ENCODE results near the gene CLCN6.

DNA sequence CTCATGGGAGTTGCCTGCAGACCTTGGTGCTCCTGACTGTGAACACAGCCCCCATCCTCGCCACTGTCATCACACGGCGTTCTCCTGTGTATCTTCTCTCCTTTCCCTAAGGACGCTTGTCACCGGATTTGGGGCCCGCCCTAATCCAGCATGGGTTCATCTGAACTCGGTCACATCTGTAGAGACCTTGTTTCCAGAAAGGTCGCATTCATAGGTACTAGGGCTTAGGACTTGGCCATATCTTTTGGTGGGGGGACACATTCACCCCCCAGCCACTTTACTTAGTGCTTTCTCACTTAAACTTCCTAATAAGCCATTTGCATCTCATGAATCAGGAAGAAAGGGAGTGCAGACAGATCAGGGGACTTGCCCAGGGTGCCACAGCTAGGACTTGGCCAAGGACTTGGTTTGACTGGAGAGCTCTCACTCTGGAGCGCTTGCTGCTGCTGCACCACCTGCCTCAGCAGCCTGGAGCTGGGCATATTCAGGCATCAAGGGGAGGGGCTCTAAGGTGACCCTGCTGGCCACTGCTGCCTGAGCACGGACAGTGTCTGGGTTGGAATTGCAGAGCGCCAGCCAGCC lies 31.9 kb downstream of the CLCN6 start:
- no peak for TF ChIP-seq POLR2AphosphoS5 (IDR thresholded peaks at IDR 0.05)
- TF ChIP-seq, protein P1, sequence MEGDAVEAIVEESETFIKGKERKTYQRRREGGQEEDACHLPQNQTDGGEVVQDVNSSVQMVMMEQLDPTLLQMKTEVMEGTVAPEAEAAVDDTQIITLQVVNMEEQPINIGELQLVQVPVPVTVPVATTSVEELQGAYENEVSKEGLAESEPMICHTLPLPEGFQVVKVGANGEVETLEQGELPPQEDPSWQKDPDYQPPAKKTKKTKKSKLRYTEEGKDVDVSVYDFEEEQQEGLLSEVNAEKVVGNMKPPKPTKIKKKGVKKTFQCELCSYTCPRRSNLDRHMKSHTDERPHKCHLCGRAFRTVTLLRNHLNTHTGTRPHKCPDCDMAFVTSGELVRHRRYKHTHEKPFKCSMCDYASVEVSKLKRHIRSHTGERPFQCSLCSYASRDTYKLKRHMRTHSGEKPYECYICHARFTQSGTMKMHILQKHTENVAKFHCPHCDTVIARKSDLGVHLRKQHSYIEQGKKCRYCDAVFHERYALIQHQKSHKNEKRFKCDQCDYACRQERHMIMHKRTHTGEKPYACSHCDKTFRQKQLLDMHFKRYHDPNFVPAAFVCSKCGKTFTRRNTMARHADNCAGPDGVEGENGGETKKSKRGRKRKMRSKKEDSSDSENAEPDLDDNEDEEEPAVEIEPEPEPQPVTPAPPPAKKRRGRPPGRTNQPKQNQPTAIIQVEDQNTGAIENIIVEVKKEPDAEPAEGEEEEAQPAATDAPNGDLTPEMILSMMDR (IDR thresholded peaks at IDR 0.05): no peak

All from prostate gland (tissue), 2 donors.